ENCODE data around the gene EXOSC6. TPM values are rescaled to one million over a fixed set of nuclear protein-coding genes. Genes with fewer than 3 reads are reported as not detected.
"Not testable (repeated sequence)": the region's sequence is repeated elsewhere in the genome, so short reads cannot be mapped to it uniquely, and the experiment has no call there.

EXOSC6 gene
- total RNA-seq, 4 donors from 2014 or later: 24.0 to 40.6 (median 27.4) TPM

DNA sequence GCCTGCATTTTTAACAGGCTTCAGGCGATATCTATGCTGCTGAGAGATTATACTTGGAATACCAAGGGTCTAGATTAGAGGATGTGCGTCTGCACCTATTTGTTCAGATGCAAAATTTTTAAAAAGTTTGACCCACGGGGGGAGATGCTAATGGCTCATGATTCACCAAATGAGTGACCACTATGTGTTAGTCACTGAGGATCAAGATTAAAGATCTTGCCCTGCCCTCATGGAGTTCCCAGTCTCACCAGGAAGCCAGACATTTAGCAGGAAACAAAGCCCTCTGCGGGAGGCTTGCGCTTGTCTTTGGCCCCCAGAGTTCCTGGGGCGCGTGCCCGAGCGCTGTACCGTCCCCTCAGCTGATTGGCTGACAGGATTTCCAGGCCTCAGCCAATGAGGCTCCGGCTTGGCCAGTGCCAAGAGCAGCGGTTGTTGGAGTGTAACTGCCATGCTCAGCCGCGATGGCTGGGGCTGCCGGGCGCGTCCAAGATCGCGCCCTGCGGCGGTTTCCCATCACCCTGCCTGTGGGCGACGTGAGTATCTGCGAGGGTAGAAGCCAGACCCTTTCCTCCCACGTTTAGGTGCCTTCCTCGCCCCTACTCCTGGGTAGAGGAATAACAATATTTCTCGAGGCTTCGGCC, 42.8 kb upstream of the EXOSC6 start:
- H3K4me3 ChIP-seq: no peak overlapping the region
- H3K27me3 ChIP-seq: no peaks in the 10 kb centered on the region
- H3K36me3 ChIP-seq: no peaks in the 10 kb centered on the region
- DNase-seq (ENCODE audit: low spot score in 2 of 2): no peak
- TF ChIP-seq, protein P1, sequence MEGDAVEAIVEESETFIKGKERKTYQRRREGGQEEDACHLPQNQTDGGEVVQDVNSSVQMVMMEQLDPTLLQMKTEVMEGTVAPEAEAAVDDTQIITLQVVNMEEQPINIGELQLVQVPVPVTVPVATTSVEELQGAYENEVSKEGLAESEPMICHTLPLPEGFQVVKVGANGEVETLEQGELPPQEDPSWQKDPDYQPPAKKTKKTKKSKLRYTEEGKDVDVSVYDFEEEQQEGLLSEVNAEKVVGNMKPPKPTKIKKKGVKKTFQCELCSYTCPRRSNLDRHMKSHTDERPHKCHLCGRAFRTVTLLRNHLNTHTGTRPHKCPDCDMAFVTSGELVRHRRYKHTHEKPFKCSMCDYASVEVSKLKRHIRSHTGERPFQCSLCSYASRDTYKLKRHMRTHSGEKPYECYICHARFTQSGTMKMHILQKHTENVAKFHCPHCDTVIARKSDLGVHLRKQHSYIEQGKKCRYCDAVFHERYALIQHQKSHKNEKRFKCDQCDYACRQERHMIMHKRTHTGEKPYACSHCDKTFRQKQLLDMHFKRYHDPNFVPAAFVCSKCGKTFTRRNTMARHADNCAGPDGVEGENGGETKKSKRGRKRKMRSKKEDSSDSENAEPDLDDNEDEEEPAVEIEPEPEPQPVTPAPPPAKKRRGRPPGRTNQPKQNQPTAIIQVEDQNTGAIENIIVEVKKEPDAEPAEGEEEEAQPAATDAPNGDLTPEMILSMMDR (IDR thresholded peaks at IDR 0.05): no peak
- no peak for TF ChIP-seq POLR2A (IDR thresholded peaks at IDR 0.05)
- no peak for TF ChIP-seq EP300 (IDR thresholded peaks at IDR 0.05)
- peaks cover 0 to 12% (median 3%) of the 10 kb centered on the region in 4 donors for H3K4me1 ChIP-seq
- H3K27ac ChIP-seq: no peak overlapping the region
- 89 to 93% methylated on average over 15 to 25 of the region's 28 CpGs for WGBS, 2 donors
- no peaks in the 10 kb centered on the region for H3K9me3 ChIP-seq

- peaks cover 0 to 19% (median 10%) of the 10 kb centered on the region in 4 donors for H3K4me1 ChIP-seq
- WGBS, 2 donors: 96% methylated on average over 11 of the region's 11 CpGs
- not testable (repeated sequence) for DNase-seq (ENCODE audit: low spot score in 2 of 2); H3K27me3 ChIP-seq; H3K9me3 ChIP-seq; H3K4me3 ChIP-seq; H3K27ac ChIP-seq; H3K36me3 ChIP-seq
Observed at GRCh38 chr16:70292148-70292547, 40.4 kb upstream of the EXOSC6 start.

- no peaks in the 10 kb centered on the region for H3K27me3 ChIP-seq
- H3K4me3 ChIP-seq: no peak overlapping the region
- no peaks in the 10 kb centered on the region for H3K9me3 ChIP-seq
- H3K36me3 ChIP-seq: no peaks in the 10 kb centered on the region
- TF ChIP-seq EP300 (IDR thresholded peaks at IDR 0.05) (no peak), POLR2A (IDR thresholded peaks at IDR 0.05) (no peak)
- TF ChIP-seq, protein P1 (IDR thresholded peaks at IDR 0.05): no peak
- no peak overlapping the region for H3K27ac ChIP-seq
- peaks cover 0 to 20% (median 10%) of the 10 kb centered on the region in 4 donors for H3K4me1 ChIP-seq
- no peak for DNase-seq (ENCODE audit: low spot score in 2 of 2)
Observed at GRCh38 chr16:70290949-70291519, 39.3 kb upstream of the EXOSC6 start.

DNA sequence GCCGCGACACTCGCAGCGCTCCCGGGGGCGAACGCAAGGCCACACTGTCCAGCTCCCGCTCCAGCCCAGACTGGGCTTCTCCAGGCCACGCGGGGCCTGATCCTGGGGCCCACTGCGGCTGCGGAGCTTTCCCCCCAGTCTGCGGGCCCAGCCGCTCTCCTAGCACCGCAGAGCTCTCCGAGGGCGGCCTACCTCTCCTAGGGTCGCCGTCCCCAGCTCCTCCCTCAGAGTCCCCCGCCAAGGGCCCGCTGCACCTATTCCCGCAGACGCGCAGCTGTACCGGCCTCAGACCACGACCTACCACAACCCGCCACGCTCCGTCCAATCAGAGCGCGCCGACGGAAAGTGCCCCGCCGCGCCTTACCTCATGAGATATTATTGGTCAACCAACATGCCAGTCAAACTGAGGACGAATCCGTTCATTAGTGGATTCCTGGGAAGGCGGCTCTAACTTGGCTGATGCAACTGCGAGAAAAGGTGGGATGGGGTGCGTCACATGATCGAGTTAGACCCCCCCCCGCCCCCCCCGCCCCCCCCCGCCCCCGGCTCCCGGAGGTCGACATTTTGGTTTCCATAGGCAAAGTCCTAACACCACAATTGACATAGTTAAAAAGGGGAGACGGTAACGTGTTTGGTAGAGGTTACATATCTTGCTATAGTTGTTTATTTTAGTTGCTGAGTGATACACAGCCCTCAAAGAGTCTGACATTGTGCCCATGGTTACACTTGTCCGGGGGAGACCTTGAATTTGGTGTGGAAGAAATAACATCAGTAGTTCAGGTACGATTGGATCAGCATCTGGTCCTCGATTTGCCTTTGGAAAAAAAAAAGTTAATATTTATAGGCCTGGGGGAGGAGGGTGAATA, 37.7 kb upstream of the EXOSC6 start, which contains the start of gene AARS1:
AARS1 (minus strand) TSS at position 278 of the 866 bp plus-strand sequence. CDS start 6,743 bp downstream, outside the sequence.
- DNase-seq (ENCODE audit: low spot score in 2 of 2): peak; percentile 92 to 98
- Histone ChIP-seq H3K4me1 (peaks cover 0 to 27% (median 10%) of the 10 kb centered on the region in 4 donors), H3K36me3 (peaks cover 0 to 13% (median 0%) of the 10 kb centered on the region in 3 donors), H3K27me3 (no peaks in the 10 kb centered on the region), H3K9me3 (no peaks in the 10 kb centered on the region), H3K4me3 (peak within 1 kb of the TSS; percentile 58 to 89 (median 77)), H3K27ac (peak within 1 kb of the TSS; percentile 76 to 92 (median 86))
- WGBS, 2 donors: 3% methylated on average over 35 to 43 of the region's 53 CpGs
- TF ChIP-seq EP300 (IDR thresholded peaks at IDR 0.05) (peak; percentile 57 to 95), POLR2A (IDR thresholded peaks at IDR 0.05) (peak; percentile 91 to 92)
- TF ChIP-seq, protein P1 (IDR thresholded peaks at IDR 0.05): peak in 2 of 5 experiments; percentile 39 to 47

DNA sequence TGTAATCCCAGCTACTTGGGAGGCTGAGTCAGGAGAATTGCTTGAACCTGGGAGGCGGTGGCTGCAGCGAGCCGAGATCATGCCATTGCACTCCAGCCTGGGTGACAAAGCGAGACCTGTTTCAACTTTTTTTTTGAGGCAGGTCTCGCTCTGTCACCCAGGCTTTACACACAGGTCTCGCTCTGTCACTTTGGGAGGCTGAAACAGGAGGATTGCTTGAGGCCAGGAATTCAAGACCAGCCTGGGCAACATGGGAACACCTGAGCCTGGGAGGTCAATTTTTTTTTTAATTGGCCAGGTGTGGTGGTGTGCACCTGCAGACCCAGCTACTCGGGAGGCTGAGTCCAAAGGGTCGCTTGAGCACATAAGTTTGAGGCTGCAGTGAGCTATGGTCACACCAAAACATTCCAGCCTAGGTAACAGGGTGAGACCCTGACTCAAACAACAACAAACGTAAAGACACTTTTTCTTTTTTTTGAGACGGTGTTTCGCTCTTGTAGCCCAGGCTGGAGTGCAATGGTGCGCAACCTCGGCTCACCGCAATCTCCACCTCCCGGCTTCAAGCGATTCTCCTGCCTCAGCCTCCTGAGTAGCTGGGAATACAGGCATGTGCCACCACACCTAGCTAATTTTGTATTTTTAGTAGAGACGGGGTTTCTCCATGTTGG, 35.7 kb upstream of the EXOSC6 start:
- Histone ChIP-seq H3K4me1 (peaks cover 0 to 27% (median 10%) of the 10 kb centered on the region in 4 donors), H3K4me3 (peak overlapping the region in 1 of 4 donors; percentile 74), H3K36me3 (peaks cover 0 to 33% (median under 1%) of the 10 kb centered on the region in 3 donors)
- WGBS, 2 donors: 96 to 97% methylated on average over 17 of the region's 17 CpGs
- not testable (repeated sequence) for H3K27ac ChIP-seq; H3K27me3 ChIP-seq; DNase-seq (ENCODE audit: low spot score in 2 of 2); H3K9me3 ChIP-seq

Data from tibial nerve (tissue), 4 donors.